Glomerular endothelial cell (primary cell): ENCODE results near the gene NDUFC2. TPM values are rescaled to one million over a fixed set of nuclear protein-coding genes. Genes with fewer than 3 reads are reported as not detected.
"Not testable (repeated sequence)": the region's sequence is repeated elsewhere in the genome, so short reads cannot be mapped to it uniquely, and the experiment has no call there.

Source experiments
- DNase-seq: peaks from one replicate; pipeline ENCODE4 v3.0.0-alpha.2; 2011; ENCODE audit warnings: low read depth, low spot score; ENCODE audit errors: extremely low read depth
- total RNA-seq: library from RNA; depleted of rRNA; stranded (reverse); fragments of >200 nt; gene quantifications from 2 replicates; pipeline ENCODE4 v1.2.3, GENCODE V29; 2015

The NDUFC2 gene
- total RNA-seq, 1 donor from 2014 or later = 82.0 TPM

GRCh38 chr11:78080084-78080817 lies 589 bp upstream of the NDUFC2 start:
- no peak for DNase-seq

DNA sequence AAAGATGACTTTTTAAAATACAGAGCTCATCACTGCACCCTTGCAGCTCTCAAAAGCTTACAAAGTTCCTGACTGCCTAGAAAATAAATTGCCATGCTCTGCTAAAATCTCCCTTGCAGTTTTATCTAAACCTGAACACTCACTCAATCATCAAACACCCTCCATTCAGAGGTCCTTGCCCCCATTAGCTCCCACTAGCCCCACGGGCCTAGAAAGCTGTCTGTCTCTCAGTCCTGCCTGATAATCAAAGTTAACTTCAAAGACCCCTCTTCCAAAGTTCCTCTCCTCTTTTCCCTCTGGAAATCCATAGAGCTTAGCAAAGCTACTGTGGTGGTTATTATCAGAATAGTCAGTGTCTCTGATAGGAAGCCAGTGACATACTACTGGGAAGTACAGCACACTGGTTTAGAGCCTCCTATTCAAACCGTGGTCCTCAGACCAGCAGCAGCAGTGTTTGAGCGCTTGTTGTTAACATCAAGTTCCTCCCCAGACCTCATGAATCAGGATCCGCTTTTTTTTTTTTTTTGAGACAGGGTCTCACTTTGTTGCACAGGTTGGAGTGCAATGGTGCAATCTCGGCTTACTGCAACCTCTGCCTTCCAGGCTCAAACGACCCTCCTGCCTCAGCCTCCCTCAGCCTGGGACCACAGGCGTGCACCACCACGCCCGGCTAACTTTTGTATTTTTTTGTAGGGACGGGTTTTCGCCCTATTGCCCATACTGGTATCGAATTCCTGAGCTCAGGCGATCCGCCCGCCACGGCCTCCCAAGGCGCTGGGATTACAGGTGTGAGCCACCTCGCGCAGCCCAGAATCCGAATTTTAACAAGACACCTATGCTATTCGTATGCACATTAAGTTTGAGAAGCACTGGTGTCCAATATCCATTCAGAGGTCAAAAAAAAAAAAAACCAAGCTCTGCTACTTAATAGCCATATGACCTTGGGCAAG lies 1.2 kb downstream of the NDUFC2 start:
- DNase-seq = no peak

DNA sequence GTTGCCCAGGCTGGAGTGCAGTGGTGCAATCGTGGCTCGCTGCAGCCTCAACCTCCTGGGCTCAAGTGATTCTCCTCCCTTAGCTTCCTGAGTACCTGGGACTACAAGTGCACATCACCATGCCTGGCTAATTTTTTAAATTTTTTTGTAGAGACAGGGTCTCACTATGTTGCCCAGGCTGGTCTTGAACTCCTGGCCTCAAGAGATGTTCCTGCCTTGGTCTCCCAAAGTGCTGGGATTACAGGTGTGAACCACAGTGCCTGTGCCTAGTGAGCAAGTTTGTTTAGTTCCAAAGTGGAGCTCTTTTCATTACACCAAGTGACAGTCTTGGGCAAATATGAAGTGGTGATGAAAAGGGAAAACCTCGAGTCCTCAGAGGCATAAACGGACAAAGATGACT lies 2.1 kb downstream of the NDUFC2 start:
- not testable (repeated sequence) for DNase-seq

- DNase-seq = no peak
These were observed 2.8 kb downstream of the NDUFC2 start for GRCh38 chr11:78076733-78077403.

DNA sequence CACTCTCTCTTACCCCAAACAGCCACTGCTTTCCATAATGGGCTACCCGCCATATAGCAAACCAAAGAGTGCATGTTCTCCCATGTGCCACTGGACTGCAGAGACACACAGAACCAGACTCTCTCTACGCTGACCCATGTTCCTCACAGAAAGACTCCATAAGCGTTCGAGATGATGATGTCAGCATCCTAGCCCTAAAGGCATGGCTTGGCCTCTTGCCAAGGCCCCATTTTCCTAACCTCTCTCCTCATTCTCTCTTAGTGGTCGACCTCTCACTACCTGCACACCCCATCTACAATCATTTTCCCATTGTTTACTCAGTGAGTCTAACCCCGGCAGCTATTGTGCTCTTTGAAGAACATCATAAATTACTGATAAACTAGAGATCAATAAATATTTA lies 4.9 kb downstream of the NDUFC2 start:
- no peak for DNase-seq

DNA sequence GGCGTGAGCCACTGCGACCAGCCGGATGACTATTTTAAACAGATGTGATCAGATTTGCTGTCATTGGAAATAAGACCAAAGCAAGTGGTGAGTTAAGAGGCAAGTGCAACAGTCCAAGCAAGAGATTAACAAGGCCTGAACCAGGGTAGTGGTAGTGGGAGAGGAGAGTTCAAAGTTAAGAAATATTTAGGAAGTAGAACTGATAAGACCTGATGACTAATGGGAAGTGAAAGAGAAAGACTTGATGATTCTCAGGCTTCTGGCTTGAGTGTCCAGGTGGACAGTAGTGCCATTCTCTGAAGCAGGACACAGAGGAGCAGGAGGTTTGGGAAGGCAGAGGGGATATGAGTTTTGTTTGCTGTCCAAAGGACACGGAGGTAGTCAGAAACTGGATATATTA lies 7.2 kb downstream of the NDUFC2 start:
- DNase-seq = no peak

DNA sequence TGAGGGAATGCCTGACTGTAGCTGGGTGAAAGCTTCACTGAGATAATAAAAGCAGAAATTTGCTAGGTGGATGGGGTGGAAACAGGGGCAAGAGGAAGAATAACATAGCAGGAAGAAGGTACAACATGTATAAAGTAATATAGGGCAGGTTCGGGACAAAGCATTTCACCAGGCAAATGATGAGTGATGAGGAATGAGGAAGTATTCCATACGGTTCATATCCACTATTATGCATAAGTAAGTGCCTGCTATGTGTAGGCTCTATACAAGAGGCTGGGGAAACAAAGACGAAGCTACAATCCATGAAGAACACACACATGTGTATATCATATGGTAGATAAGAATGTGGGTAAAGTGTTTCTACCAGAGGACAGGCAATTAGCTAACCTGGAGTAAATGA lies 7.9 kb downstream of the NDUFC2 start:
- DNase-seq = no peak

- no peak for DNase-seq
These were observed 9.0 kb downstream of the NDUFC2 start for GRCh38 chr11:78070621-78071020.

DNA sequence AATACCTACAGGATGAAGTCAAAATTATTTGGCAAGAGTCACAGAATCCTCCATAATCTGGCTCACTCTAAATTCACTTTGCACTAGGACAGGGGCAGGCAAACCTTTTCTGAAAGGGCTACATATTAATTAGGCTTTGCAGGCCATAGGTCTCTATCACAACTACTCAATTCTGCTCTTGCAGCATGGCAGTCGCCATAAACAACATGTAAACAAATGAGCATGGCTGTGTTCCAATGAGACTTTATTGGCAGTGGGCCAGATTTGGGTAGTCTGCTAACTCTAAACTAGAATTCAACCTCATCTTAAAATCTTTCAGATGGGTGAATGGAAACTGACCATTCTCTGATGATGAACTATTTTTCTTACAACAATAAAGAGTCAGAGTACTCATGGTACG lies 10.2 kb downstream of the NDUFC2 start:
- no peak for DNase-seq

- DNase-seq = no peak
These were observed 12.0 kb downstream of the NDUFC2 start for GRCh38 chr11:78067704-78068103.

DNA sequence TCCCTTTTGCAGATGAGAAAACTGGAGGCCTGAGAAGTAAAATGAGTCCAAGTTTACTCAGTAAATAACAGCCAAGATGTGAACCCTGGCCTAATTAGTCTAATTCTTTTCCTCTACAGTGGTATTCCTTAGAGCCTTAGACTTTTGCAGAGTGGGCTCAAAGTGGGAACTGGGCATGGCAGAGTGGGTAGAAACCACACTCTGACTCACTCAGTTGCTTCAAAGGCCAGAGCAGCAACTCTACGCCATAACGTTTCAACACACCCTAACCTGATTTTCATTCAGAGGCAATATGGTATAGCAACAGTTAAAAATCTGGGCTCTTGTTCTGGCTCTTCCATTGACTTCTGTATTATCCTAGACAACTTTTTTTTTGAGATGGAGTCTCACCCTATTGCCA lies 13.2 kb downstream of the NDUFC2 start:
- DNase-seq = no peak

- DNase-seq = no peak
These were observed 14.5 kb downstream of the NDUFC2 start for GRCh38 chr11:78065203-78065602.

DNA sequence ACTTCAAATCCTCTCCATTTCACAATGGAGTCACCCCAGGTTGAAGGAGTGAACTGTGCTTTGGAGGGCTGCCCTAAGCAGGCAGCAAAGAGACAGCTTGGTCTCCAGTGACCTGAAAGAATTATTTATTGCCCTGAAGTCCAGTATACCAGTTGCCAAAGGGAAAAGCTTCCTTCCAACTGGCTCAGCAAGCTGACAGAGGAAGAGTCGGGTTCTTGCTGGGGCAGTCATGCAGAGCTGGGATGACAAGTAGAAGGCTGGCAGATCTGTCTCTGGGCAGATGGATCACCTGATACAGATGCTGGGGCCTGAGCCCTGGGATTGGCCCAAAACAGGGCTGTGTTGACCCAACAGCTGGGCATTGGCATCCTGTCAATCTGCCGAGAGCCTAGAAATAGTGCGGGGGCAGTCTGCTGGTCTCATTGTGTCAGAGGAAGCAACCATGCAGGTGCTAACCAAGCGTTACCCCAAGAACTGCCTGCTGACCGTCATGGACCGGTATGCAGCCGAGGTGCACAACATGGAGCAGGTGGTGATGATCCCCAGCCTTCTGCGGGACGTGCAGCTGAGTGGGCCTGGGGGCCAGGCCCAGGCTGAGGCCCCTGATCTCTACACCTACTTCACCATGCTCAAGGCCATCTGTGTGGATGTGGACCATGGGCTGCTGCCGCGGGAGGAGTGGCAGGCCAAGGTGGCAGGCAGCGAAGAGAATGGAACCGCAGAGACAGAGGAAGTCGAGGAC lies 16.1 kb downstream of the NDUFC2 start, which contains the start of gene THRSP:
THRSP (plus strand) TSS at position 422 of the 742 bp plus-strand sequence; CDS start at position 443, 21 bp downstream.
- no peak for DNase-seq

DNA sequence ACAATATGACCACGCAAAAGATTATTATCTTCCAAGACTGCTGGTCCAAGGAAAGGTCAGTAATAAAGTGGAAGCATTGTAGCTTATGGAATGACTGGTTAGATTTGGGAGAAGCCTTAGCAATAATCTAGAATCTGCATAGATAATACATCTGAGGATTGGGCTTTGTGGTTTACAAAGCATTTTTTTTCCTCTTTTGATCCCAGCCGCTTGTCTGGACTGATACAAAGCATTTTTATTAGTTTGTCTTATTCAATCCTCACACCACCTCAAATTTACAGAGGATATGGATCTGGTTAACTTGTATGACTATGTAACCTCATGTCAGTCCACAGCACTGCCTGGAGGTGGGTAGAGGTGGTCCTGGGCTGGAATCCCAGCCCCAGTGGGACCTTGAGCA lies 17.0 kb downstream of the NDUFC2 start:
- DNase-seq = no peak

DNA sequence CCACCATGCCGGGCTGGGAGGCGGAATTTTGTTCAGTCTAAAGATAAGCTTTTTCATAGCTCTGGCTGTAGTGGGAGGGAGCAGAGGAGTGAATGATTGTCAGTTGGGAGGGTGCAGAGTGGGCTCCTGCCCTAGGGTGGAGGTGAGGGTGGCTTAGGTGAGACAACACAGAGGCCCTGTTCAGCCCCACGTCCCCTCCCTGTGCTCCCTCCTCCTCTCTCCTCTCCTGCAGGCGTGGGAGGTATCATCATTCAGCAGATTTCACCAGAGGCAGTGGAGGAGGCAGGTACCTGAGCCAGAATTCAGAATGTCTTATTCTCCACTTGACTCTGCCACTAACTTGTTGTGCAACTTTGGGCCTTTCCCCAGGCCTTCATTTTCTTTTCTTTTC lies 17.7 kb downstream of the NDUFC2 start:
- DNase-seq = no peak

GRCh38 chr11:78061088-78061920 lies 18.4 kb downstream of the NDUFC2 start:
- no peak for DNase-seq

- DNase-seq = no peak
These were observed 19.1 kb downstream of the NDUFC2 start for GRCh38 chr11:78060533-78060932.

DNA sequence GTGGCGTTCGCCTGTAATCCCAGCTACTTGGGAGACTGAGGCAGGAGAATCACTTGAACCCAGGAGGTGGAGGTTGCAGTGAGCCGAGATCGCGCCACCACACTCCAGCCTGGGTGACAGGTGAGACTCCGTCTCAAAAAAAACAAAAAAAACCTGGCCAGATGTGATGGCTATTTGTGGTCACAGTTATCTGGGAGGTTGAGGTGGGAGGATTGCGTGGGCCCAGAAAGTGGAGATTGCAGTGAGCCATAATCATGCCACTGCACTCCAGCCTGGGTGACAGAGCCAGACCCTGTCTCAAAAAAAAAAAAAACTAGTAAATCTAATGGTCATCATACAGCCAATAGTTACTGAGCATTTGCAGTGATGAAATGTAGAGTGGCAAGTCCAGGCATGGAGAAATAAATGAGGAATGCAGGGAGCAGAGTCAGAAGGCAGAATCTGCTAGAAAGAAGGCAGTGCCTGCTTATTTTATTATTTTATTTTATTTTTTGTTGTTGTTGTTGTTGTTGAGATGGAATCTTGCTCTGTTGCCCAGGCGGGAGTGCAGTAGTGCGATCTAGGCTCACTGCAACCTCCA lies 19.8 kb downstream of the NDUFC2 start:
- not testable (repeated sequence) for DNase-seq

GRCh38 chr11:78057462-78058055 lies 22.1 kb downstream of the NDUFC2 start:
- no peak for DNase-seq
